GDM1 (cell line): ENCODE results near the gene SLC43A3.

ENCODE experiments used
- DNase-seq: peaks from one replicate; lab custom pipeline; 2025; lab: John Stamatoyannopoulos, UW

Gene SLC43A3

GRCh38 chr11:57357310-57357709 lies 69.6 kb downstream of the SLC43A3 start:
- no peak for DNase-seq
